GM18508 (cell line): ENCODE data around the gene PLXNB2.
"Not testable (repeated sequence)": the region's sequence is repeated elsewhere in the genome, so short reads cannot be mapped to it uniquely, and the experiment has no call there.

ENCODE experiments used
- ATAC-seq: cut with Tn5 transposase; IDR thresholded peaks from one replicate; pipeline ENCODE4 v1.9.1; 2021; ENCODE audit warnings: moderate number of reproducible peaks; ENCODE audit not compliant: insufficient read depth, unreplicated experiment

PLXNB2 gene, protein sequence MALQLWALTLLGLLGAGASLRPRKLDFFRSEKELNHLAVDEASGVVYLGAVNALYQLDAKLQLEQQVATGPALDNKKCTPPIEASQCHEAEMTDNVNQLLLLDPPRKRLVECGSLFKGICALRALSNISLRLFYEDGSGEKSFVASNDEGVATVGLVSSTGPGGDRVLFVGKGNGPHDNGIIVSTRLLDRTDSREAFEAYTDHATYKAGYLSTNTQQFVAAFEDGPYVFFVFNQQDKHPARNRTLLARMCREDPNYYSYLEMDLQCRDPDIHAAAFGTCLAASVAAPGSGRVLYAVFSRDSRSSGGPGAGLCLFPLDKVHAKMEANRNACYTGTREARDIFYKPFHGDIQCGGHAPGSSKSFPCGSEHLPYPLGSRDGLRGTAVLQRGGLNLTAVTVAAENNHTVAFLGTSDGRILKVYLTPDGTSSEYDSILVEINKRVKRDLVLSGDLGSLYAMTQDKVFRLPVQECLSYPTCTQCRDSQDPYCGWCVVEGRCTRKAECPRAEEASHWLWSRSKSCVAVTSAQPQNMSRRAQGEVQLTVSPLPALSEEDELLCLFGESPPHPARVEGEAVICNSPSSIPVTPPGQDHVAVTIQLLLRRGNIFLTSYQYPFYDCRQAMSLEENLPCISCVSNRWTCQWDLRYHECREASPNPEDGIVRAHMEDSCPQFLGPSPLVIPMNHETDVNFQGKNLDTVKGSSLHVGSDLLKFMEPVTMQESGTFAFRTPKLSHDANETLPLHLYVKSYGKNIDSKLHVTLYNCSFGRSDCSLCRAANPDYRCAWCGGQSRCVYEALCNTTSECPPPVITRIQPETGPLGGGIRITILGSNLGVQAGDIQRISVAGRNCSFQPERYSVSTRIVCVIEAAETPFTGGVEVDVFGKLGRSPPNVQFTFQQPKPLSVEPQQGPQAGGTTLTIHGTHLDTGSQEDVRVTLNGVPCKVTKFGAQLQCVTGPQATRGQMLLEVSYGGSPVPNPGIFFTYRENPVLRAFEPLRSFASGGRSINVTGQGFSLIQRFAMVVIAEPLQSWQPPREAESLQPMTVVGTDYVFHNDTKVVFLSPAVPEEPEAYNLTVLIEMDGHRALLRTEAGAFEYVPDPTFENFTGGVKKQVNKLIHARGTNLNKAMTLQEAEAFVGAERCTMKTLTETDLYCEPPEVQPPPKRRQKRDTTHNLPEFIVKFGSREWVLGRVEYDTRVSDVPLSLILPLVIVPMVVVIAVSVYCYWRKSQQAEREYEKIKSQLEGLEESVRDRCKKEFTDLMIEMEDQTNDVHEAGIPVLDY (N-terminal part only)

GRCh38 chr22:50306753-50307749 is at the start of gene PLXNB2:
TSS of gene PLXNB2 (minus strand) at chr22:50307646. CDS start at chr22:50290584, 17,062 bp downstream.
- no peak for ATAC-seq

DNA sequence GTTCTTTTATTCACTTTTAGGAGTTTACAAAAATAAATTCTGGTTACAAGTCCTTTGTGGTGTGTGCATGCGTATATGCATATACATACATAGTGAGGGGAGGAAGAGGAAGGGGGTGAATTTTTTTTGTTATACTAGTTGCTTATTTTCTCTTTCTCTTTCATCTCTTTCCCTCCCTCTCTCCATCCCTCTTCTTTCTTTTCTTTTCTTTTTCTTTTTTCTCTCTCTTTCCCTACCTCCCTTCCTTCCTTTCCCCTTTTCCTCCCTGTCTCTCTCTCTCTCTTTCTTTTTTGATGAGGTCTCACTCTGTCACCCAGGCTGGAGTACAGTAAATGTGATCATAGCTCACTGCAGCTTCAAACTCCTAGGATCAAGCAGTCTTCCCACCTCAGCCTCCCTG is 49.8 kb upstream of the PLXNB2 start:
- ATAC-seq: no peak

DNA sequence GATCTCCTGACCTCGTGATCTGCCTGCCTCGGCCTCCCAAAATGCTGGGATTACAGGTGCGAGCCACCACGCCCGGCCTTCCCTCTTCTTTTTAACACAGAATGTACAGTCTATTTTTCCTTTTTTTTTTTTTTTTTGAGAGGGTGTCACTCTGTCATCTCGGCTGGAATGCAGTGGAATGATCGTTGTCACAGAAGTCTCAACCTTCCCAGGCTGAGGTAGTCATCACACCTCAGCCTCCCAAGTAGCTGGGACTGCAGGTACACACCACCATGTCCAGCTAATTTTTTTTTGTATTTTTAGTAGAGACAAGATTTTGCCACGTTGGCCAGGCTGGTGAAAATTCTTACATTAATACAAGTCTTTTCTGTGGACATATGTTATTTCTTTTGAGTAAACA is 48.7 kb upstream of the PLXNB2 start:
- no peak for ATAC-seq

DNA sequence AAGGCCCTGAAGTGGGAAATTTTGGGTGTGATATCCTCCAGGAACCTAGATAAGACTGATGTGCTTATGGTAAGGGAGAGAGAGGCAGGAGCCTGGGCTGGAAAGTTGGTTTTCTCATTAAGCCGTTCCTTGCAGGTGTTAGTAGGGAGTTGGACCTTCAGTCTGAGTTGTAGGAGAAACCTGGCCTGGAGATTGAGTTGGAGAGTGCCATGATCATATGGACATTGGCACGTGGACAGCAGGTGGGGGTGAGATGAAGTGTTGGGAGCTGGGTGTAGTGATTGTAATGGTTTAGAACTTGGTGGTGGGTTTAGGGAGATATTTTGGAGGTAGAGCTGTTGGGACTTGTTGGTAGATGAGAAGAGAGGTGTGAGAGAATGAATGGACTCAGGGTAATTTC is 40.6 kb upstream of the PLXNB2 start:
- no peak for ATAC-seq

DNA sequence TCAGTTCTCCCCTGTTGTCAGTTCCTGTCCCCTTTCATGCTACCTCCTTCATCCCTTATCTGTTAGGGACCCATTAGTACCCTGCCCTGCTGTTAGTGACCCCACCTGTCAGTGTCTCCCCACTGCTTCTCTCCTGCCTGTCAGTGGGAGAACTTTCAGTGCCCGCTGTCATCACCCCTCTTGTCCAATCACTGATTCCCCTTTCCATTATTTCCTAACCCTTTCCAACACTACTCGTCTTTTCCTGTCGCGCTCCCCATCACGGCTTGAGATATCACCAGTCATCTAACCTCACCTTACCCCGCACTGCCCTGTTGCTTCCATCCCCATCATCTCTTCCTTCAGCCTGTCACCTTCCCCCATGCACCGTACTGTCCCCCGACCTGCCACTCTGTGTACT is 39.7 kb upstream of the PLXNB2 start:
- no peak for ATAC-seq

- no peak for ATAC-seq
Measured at GRCh38 chr22:50346470-50346869, 39.0 kb upstream of the PLXNB2 start.

GRCh38 chr22:50343541-50343935 is 36.1 kb upstream of the PLXNB2 start:
- ATAC-seq: no peak

- no peak for ATAC-seq
Measured at GRCh38 chr22:50342651-50343540, 35.5 kb upstream of the PLXNB2 start, which contains the start of gene PPP6R2. TSS of gene PPP6R2 (plus strand) at chr22:50343327. CDS start at chr22:50393909, 50,582 bp downstream.

DNA sequence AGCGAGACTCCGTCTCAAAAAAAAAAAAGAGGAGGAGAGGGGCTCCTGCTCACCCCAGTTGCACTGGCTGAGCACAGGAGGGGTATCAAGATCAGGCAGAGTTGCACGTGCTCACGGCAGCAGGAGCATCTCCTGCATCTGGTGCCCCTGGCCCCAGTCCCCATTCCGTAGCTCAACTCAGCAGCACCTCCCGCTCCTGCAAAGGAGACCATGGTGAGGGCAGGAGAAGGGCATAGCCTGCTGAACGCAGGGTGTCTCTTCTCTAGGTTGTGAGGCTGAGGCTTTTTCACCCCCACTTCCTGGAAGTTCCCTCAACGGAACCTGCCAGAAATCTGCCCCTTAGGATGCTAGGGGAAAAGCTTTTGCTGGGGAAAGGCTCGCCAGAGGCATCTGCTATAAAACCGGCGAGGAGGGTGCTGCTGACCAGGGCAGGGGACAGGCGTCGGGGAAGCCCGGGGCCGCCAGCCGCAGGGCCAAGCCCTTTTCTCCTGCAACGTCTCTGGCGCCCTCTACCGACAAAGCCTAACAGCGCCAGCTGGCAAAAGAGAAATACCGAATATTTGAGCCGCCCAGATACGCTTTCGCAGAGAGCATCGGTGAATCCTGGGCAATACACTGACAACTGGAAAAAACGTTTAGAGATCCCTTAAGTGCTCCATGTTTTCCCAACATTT is 34.7 kb upstream of the PLXNB2 start:
- no peak for ATAC-seq

DNA sequence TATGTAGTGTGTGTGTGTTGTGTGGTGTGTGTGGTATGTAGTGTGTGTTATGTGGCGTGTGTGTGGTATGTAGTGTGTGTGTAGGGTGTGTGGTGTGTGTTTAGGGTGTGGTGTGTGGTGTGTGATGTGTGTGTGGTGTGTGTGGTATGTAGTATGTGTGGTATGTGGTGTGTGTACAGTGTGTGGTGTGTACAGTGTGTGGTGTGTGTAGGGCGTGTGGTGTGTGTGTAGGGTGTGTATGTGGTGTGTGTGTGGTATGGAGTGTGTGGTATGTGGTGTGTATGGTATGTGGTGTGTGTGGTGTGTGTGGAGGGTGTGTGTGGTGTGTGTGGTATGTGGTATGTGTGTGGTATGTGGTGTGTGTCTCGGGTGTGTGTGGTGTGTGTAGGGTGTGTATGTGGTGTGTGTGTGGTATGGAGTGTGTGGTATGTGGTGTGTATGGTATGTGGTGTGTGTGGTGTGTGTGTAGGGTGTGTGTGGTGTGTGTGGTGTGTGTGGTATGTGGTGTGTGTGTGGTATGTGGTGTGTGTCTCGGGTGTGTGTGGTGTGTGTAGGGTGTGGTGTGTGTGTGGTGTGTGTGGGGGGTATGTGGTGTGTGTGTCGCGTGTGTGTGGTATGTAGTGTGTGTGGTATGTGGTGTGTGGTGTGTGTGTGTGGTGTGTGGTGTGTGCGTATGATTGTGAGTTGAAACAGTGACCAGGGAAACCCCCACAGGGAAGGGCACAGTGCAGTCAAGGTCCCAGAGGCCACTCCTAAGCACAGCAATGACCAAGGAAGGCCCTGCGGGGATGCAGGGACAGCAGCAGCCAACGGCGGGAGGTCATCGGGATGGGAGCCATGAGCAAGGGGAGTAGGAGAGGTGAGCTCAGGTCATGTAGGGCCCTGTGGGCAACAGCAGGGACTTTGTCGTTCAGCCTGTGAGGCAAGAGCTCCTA is 32.8 kb upstream of the PLXNB2 start:
- ATAC-seq: no peak

GRCh38 chr22:50338860-50339462 is 31.5 kb upstream of the PLXNB2 start:
- no peak for ATAC-seq

- no peak for ATAC-seq
Measured at GRCh38 chr22:50338042-50338573, 30.7 kb upstream of the PLXNB2 start.

DNA sequence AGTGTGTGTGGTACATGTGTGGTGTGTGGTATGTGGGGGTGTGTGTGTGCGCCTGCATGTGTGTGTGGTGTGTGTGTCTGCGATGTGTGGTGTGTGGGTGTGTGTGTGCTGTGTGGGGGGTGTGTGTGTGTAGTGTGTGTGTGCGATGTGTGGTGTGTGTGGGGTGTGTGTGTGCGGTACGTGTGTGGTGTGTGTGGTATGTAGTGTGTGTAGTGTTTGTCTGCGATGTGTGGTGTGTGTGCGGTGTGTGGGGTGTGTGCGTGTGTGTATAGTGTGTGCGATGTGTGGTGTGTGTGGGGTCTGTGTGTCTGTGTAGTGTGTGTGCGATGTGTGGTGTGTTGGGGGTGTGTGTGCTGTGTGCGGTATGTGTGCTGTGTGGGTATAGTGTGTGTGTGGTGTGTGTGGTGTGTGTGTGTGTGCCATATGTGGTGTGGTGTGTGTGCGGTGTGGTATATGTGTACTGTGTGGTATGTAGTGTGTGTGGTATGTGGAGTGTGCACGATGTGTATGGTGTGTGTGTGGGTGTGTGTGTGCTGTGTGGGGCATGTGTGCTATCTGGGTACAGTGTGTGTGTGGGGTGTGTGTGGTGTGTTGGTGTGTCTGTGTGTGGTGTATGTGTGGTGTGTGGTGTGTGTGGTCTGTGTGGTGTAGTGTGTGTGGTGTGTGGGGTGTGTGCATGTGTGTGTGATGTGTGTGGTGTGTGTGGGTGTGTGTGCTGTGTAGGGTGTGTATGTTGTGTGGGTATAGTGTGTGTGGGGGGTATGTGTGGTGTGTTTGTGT is 30.0 kb upstream of the PLXNB2 start:
- ATAC-seq: no peak

DNA sequence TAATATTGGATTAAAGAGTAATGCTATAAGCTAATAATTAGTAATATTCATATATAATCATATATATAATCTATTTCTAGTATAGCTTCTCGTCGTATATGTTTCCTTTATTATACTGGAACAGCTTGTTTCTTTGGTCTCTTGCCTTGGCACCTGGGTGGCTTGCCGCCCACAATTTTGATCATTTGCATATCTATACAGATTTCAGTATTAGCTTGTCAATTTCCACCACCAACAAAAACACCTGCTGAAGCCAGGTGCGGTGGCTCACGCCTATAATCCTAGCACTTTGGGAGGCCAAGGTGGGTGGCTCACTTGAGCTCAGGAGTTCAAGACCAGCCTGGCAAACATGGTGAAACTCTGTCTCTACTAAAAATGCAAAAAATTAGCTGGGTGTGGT is 27.0 kb upstream of the PLXNB2 start:
- not testable (repeated sequence) for ATAC-seq

DNA sequence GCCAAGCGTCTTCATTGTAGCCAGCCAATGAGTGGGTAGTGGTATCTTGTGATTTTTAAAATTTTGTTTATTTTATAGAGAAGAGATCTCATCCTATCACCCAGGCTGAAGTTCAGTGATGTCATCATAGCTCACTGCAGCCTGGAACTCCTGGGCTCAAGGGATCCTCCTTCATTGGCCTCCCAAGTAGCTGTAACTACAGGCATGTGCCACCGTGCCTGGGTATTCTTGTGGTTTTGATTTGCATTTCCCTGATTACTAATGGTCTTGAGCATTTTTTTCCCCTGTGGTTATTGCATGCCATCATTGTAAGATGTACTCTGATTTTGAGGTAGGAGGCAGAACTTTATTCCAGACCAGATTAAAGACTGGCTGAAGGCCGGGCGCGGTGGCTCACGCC is 21.8 kb upstream of the PLXNB2 start:
- no peak for ATAC-seq
